SK-N-SH (cell line): ENCODE measurements around the gene NDUFV2. TPM values are rescaled to one million over a fixed set of nuclear protein-coding genes. Genes with fewer than 3 reads are reported as not detected.
A peak's percentile ranks its signal among the peaks of the same experiment; 100 is the strongest.

Experiments used
- CTCF ChIA-PET: fragments of 300-600, 350-600 bp; formaldehyde crosslinking; extraction: SDS; loops from one replicate; lab custom pipeline; 2021; lab: Yijun Ruan, JAX
- POLR2A ChIA-PET: fragments of 350-600 bp; sonication (Branson Sonifier 250); formaldehyde crosslinking; extraction: SDS; loops from one replicate; lab custom pipeline; 2020; ENCODE audit warnings: antibody characterized with exemption, inconsistent platforms; lab: Yijun Ruan, JAX
- DNase-seq: peaks from one replicate; pipeline ENCODE4 v3.0.0; 2012
- H2AFZ ChIP-seq: fragments of 200-600 bp; sonication (generic); 2 replicates; pipeline ENCODE4 v1.8.1; 2016; ENCODE audit warnings: antibody characterized with exemption, mild to moderate bottlenecking, low read depth
- H3F3A ChIP-seq: fragments of 200-600 bp; sonication (generic); replicated peaks from 2 replicates; pipeline ENCODE3; 2016; ENCODE audit warnings: antibody characterized with exemption, mild to moderate bottlenecking; ENCODE audit not compliant: insufficient read depth
- H3K27ac ChIP-seq, 2 experiments: fragments of 200-500 bp in 1 of 2; fragments of 200-600 bp in 1 of 2; sonication (Bioruptor generic) in 1 of 2; sonication (generic), shearing (Covaris generic) in 1 of 2; 2 replicates each; pipeline versions ENCODE4 v1.5.1 to v1.6.1; 2014 to 2016; ENCODE audit warnings: low read depth in 2 of 2, inconsistent platforms in 1 of 2, low read length in 1 of 2, mild to moderate bottlenecking in 1 of 2, mixed read lengths in 1 of 2
- H3K27me3 ChIP-seq: fragments of 200-600 bp; sonication (generic), shearing (Covaris generic); 2 replicates; pipeline ENCODE4 v1.6.1; 2016; ENCODE audit warnings: mixed run types; ENCODE audit not compliant: insufficient read depth
- H3K36me3 ChIP-seq, 2 experiments: fragments of 200-500 bp in 1 of 2; fragments of 200-600 bp in 1 of 2; sonication (Bioruptor generic) in 1 of 2; sonication (generic) in 1 of 2; replicated peaks in 1 of 2; 2 replicates each; pipeline versions ENCODE3 to v1.5.1; 2014 to 2016; ENCODE audit warnings: low read length in 1 of 2, mild to moderate bottlenecking in 1 of 2; ENCODE audit not compliant: insufficient read depth in 2 of 2, control insufficient read depth in 1 of 2
- H3K4me1 ChIP-seq, 2 experiments: fragments of 200-500 bp in 1 of 2; fragments of 200-600 bp in 1 of 2; sonication (Bioruptor generic) in 1 of 2; sonication (generic), shearing (Covaris generic) in 1 of 2; 2 replicates each; pipeline versions ENCODE4 v1.5.1 to v1.6.1; 2014 to 2016; ENCODE audit warnings: low read depth in 1 of 2, low read length in 1 of 2, mixed run types in 1 of 2; ENCODE audit not compliant: insufficient read depth in 2 of 2, control insufficient read depth in 1 of 2
- H3K4me2 ChIP-seq: fragments of 200-600 bp; sonication (generic), shearing (Covaris generic); 2 replicates; pipeline ENCODE4 v1.6.1; 2017; ENCODE audit warnings: mixed run types
- H3K4me3 ChIP-seq, 2 experiments: fragments of 200-500 bp in 1 of 2; fragments of 200-600 bp in 1 of 2; sonication (Bioruptor generic) in 1 of 2; sonication (generic), shearing (Covaris generic) in 1 of 2; 2 replicates each; pipeline versions ENCODE4 v1.5.1 to v1.8.1; 2014 to 2016; ENCODE audit warnings: low read depth in 2 of 2, inconsistent platforms in 1 of 2, low read length in 1 of 2, mild to moderate bottlenecking in 1 of 2, mixed read lengths in 1 of 2, moderate library complexity in 1 of 2
- H3K79me2 ChIP-seq: fragments of 200-600 bp; sonication (generic); 2 replicates; pipeline ENCODE4 v1.8.1; 2017; ENCODE audit warnings: mild to moderate bottlenecking; ENCODE audit not compliant: insufficient read depth
- H3K9ac ChIP-seq: fragments of 200-600 bp; sonication (generic); 2 replicates; pipeline ENCODE4 v1.6.1; 2017; ENCODE audit warnings: mixed run types
- H3K9me2 ChIP-seq: fragments of 200-600 bp; sonication (generic); 2 replicates; pipeline ENCODE4 v1.6.1; 2017; ENCODE audit warnings: mixed run types
- H3K9me3 ChIP-seq: fragments of 200-600 bp; sonication (generic); 2 replicates; pipeline ENCODE4 v1.6.1; 2017; ENCODE audit warnings: mixed run types, mild to moderate bottlenecking, moderate library complexity
- H4K20me1 ChIP-seq: fragments of 200-600 bp; sonication (generic); 2 replicates; pipeline ENCODE4 v1.6.1; 2017; ENCODE audit warnings: mild to moderate bottlenecking, mixed run types; ENCODE audit not compliant: insufficient read depth
- CHD2 ChIP-seq: fragments of 150-350 bp; IDR thresholded peaks from 2 replicates; pipeline ENCODE4 v1.6.1; 2018; ENCODE audit warnings: low read length; ENCODE audit not compliant: partially characterized antibody
- EP300 ChIP-seq, 2 experiments: IDR thresholded peaks; 2 replicates each; pipeline versions ENCODE4 v1.4.0 to v1.6.1; 2012; ENCODE audit warnings: borderline replicate concordance in 1 of 2, low read depth in 1 of 2, low read length in 1 of 2
- FOXJ3 ChIP-seq: sonication (generic); formaldehyde crosslinking; IDR thresholded peaks from 2 replicates; pipeline ENCODE4 v1.5.1; 2020; ENCODE audit warnings: mild to moderate bottlenecking, missing genetic modification reagents
- FOXM1 ChIP-seq: IDR thresholded peaks from 2 replicates; pipeline ENCODE4 v1.4.0; 2012; ENCODE audit warnings: low read depth, mild to moderate bottlenecking
- GABPA ChIP-seq: IDR thresholded peaks from 2 replicates; pipeline ENCODE4 v1.4.0; 2012; ENCODE audit warnings: low read depth, mild to moderate bottlenecking
- GATA2 ChIP-seq: sonication (generic); formaldehyde crosslinking; IDR thresholded peaks from 2 replicates; pipeline ENCODE4 v1.5.0; 2020; ENCODE audit warnings: mild to moderate bottlenecking, missing genetic modification reagents
- MEF2A ChIP-seq: IDR thresholded peaks from 2 replicates; pipeline ENCODE4 v1.4.0; 2012; ENCODE audit warnings: low read depth, borderline replicate concordance
- NFIC ChIP-seq: IDR thresholded peaks from 2 replicates; pipeline ENCODE4 v1.4.0; 2012; ENCODE audit warnings: borderline replicate concordance
- NRF1 ChIP-seq: IDR thresholded peaks from 2 replicates; pipeline ENCODE4 v1.6.1; 2012; ENCODE audit warnings: low read depth, mild to moderate bottlenecking, low read length
- POLR2AphosphoS5 ChIP-seq: IDR thresholded peaks from 2 replicates; pipeline ENCODE4 v1.6.1; 2012; ENCODE audit warnings: low read depth, low read length
- RCOR1 ChIP-seq: fragments of 150-350 bp; IDR thresholded peaks from 2 replicates; pipeline ENCODE4 v1.6.1; 2017; ENCODE audit warnings: antibody characterized with exemption, low read length
- SIN3A ChIP-seq: IDR thresholded peaks from 2 replicates; pipeline ENCODE4 v1.6.1; 2012; ENCODE audit warnings: low read depth, mild to moderate bottlenecking, low read length, moderate library complexity, borderline replicate concordance
- TAF1 ChIP-seq: IDR thresholded peaks from 2 replicates; pipeline ENCODE4 v1.6.1; 2012; ENCODE audit warnings: low read depth, mild to moderate bottlenecking, low read length, moderate library complexity, borderline replicate concordance
- TEAD4 ChIP-seq: IDR thresholded peaks from 2 replicates; pipeline ENCODE4 v1.4.0; 2012; ENCODE audit warnings: mild to moderate bottlenecking, borderline replicate concordance; ENCODE audit not compliant: insufficient read depth
- WGBS: methylation state at CpG from one replicate; pipeline ENCODE4 v1.1.6; 2017; ENCODE audit warnings: low lambda C conversion rate; 5-methylcytosine and 5-hydroxymethylcytosine counted together
- polyA plus RNA-seq, 3 experiments: library from polyadenylated mRNA; depleted of rRNA; stranded (reverse); fragments of >200 nt; gene quantifications; 2 replicates each; pipeline ENCODE4 v1.2.3, GENCODE V29; 2012
- TF ChIP-seq, protein P1 (sequence below): IDR thresholded peaks from 2 replicates; pipeline ENCODE4 v1.4.0; 2012; ENCODE audit warnings: low read depth, borderline replicate concordance
- TF ChIP-seq, protein P2 (sequence below): IDR thresholded peaks from 2 replicates; pipeline ENCODE4; 2012
- TF ChIP-seq, protein P3 (sequence below): fragments of 200-600 bp; sonication (generic); IDR thresholded peaks from 2 replicates; pipeline ENCODE4 v1.6.1; 2017; ENCODE audit warnings: antibody characterized with exemption, mild to moderate bottlenecking, moderate library complexity

Gene NDUFV2
- polyA plus RNA-seq, 1 of the 3 experiments (the other 2 are of a cell fraction), result 101 TPM

DNA sequence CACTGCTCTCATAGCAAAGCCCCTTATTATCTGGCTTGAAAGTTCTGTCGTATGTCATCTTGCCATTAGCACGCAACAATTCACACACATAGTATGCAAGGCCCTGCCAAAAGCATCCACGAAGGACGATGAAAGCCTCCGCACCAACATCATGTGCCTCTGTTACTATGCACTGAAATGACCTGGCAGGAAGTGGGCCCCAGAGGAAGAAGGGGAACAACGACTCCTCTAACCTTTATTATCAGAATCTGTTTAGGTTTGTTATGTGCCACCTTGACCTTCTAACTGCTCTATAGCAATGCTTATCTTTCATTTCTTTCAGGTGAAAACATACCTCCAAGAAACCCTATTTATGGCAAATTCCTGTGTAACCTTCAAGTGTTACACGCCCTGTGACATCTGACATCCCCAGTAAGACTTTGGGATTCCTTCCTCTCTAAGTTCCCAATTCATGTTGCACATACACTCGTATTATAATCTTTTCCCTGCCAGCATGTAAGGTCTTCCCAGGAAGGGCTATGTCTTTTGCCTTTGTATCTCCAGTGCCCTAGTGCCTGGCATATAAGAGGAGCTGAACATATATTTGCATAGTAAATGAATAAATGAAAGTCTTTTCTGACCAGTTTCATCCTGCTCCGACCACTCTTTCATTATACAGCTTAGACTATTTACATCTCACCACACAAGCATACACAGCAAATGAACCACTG lies 7.0 kb upstream of the NDUFV2 start:
- Histone ChIP-seq H3K9me3 (no peaks in the 10 kb centered on the region), H4K20me1 (no peaks in the 10 kb centered on the region)

DNA sequence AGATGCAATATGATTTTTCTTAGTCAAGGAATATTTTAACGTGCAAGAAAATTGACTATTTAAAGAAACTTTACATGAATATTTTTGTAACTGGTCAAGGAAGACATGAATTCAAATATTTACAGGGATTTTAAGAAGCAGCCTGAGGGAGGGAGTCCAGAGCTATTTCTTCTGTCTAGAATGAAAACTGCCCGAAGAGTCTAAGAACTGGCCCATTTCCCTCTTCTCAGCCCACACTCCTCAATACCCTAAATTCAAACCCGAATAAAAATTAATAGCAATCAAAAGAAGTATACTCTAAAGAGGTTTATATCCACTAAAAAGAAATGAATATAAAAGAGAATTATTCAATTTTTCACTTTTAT lies 6.5 kb upstream of the NDUFV2 start:
- POLR2A ChIA-PET, result no interaction called here
- CTCF ChIA-PET, result interaction anchor here (0.8 to 2.3 kb wide), 3 partner anchors 19 to 421 kb away, joined by 3 to 7 read pairs (median 3); no protein-coding TSS in a partner anchor
- Histone ChIP-seq H3K79me2 (no peaks in the 10 kb centered on the region), H3F3A (peaks cover 14% of the 10 kb centered on the region), H4K20me1 (no peaks in the 10 kb centered on the region), H3K4me1 (peaks cover 0 to 18% of the 10 kb centered on the region in 2 experiments; a peak in 1 of 4 replicates), H2AFZ (no peak overlapping the region), H3K4me2 (no peak overlapping the region), H3K27ac (no peak overlapping the region), H3K4me3 (no peak overlapping the region), H3K36me3 (no peaks in the 10 kb centered on the region), H3K9ac (no peak overlapping the region), H3K9me2 (no peaks in the 10 kb centered on the region), H3K27me3 (no peaks in the 10 kb centered on the region), H3K9me3 (no peaks in the 10 kb centered on the region)
- no peak for DNase-seq
- WGBS, result 56% methylated on average over 3 of the region's 3 CpGs
- TF ChIP-seq, protein P1, sequence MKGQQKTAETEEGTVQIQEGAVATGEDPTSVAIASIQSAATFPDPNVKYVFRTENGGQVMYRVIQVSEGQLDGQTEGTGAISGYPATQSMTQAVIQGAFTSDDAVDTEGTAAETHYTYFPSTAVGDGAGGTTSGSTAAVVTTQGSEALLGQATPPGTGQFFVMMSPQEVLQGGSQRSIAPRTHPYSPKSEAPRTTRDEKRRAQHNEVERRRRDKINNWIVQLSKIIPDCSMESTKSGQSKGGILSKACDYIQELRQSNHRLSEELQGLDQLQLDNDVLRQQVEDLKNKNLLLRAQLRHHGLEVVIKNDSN, result no peak
- TF ChIP-seq FOXJ3 (CRISPR knock-in tag) (no peak), FOXM1 (no peak), TEAD4 (no peak), POLR2AphosphoS5 (no peak), SIN3A (no peak), MEF2A (no peak), RCOR1 (no peak)
- TF ChIP-seq, protein P2, sequence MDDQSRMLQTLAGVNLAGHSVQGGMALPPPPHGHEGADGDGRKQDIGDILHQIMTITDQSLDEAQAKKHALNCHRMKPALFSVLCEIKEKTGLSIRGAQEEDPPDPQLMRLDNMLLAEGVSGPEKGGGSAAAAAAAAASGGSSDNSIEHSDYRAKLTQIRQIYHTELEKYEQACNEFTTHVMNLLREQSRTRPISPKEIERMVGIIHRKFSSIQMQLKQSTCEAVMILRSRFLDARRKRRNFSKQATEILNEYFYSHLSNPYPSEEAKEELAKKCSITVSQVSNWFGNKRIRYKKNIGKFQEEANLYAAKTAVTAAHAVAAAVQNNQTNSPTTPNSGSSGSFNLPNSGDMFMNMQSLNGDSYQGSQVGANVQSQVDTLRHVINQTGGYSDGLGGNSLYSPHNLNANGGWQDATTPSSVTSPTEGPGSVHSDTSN, result no peak
- TF ChIP-seq, protein P3, sequence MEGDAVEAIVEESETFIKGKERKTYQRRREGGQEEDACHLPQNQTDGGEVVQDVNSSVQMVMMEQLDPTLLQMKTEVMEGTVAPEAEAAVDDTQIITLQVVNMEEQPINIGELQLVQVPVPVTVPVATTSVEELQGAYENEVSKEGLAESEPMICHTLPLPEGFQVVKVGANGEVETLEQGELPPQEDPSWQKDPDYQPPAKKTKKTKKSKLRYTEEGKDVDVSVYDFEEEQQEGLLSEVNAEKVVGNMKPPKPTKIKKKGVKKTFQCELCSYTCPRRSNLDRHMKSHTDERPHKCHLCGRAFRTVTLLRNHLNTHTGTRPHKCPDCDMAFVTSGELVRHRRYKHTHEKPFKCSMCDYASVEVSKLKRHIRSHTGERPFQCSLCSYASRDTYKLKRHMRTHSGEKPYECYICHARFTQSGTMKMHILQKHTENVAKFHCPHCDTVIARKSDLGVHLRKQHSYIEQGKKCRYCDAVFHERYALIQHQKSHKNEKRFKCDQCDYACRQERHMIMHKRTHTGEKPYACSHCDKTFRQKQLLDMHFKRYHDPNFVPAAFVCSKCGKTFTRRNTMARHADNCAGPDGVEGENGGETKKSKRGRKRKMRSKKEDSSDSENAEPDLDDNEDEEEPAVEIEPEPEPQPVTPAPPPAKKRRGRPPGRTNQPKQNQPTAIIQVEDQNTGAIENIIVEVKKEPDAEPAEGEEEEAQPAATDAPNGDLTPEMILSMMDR, result no peak

More for the DNA sequence above, 7.0 kb upstream of the NDUFV2 start:
- ChIA-PET CTCF (interaction anchor here (0.8 to 1.2 kb wide), 2 partner anchors 20 to 421 kb away, joined by 3 read pairs; no protein-coding TSS in a partner anchor), POLR2A (no interaction called here)
- Histone ChIP-seq H3K4me2 (no peak overlapping the region), H3K9ac (peak overlapping the region; percentile 18; the same call in 1 of the 2 replicates), H3K27ac (peak overlapping the region in 1 of 2 experiments; percentile 69; a peak in 2 of 4 replicates), H3K79me2 (no peaks in the 10 kb centered on the region), H3K4me1 (peaks cover 0 to 18% of the 10 kb centered on the region in 2 experiments; a peak in 1 of 4 replicates), H3F3A (peaks cover 14% of the 10 kb centered on the region), H3K27me3 (no peaks in the 10 kb centered on the region), H3K36me3 (no peaks in the 10 kb centered on the region), H3K4me3 (no peak overlapping the region), H3K9me2 (no peaks in the 10 kb centered on the region), H2AFZ (0 out of 2 replicates have a peak overlapping the region, but pooled peaks have one; percentile 58)
- 83% methylated on average over 8 of the region's 9 CpGs for WGBS
- TF ChIP-seq CHD2 (no peak), GATA2 (CRISPR knock-in tag) (no peak), NFIC (no peak), GABPA (no peak), EP300 (IDR thresholded peaks at IDR 0.05; ENCODE audit: borderline replicate concordance in 1 of 2, low read depth in 1 of 2, low read length in 1 of 2) (no peak), TAF1 (no peak), NRF1 (no peak), FOXM1 (no peak)
- DNase-seq, result no peak
